K562 (cell line): ENCODE measurements around the gene WTAP. TPM values are rescaled to one million over a fixed set of nuclear protein-coding genes. Genes with fewer than 3 reads are reported as not detected.
A peak's percentile ranks its signal among the peaks of the same experiment; 100 is the strongest.

Source experiments
- CBX2 ChIP-seq: fragments of 200-600 bp; sonication (generic); IDR thresholded peaks from one replicate; pipeline ENCODE4 v1.6.1; 2012; ENCODE audit warnings: mild to moderate bottlenecking, low read length, inconsistent platforms; ENCODE audit not compliant: insufficient read depth, poor library complexity, severe bottlenecking
- POLR2A ChIP-seq: fragments of 450-650 bp; conservative IDR thresholded peaks from 2 replicates; pipeline ENCODE4 v1.6.1; 2016
- PRDM10 ChIP-seq: fragments of 450-650 bp; IDR thresholded peaks from 2 replicates; pipeline ENCODE4 v1.6.1; 2018; ENCODE audit not compliant: partially characterized antibody
- SNRNP70 ChIP-seq: fragments of 200-400 bp; formaldehyde crosslinking; optimal IDR thresholded peaks from 2 replicates; pipeline ENCODE3; 2017; ENCODE audit warnings: low read depth, low read length
- THRAP3 ChIP-seq: fragments of 450-650 bp; IDR thresholded peaks from 2 replicates; pipeline ENCODE4 v1.6.1; 2016; ENCODE audit warnings: mild to moderate bottlenecking, inconsistent platforms, borderline replicate concordance
- ZNF143 ChIP-seq: sonication (generic); formaldehyde crosslinking; IDR thresholded peaks from 2 replicates; pipeline ENCODE4 v1.9.0; 2022; ENCODE audit warnings: mild to moderate bottlenecking, missing genetic modification reagents
- polyA plus RNA-seq, 8 experiments: library from polyadenylated mRNA; depleted of rRNA in 4 of 8; stranded (reverse) in 5 of 8; unstranded in 3 of 8; fragments of >200 nt; fragmentation: Nextera tagmentation in 2 of 8; fragmentation: Illumina TruSeq in 1 of 8; extraction: Ambion mirVana in 2 of 8; extraction: Trizol in 1 of 8; gene quantifications; 2 replicates each; pipeline versions ENCODE4 v1.2.1 to v1.2.3, GENCODE V29; 2011 to 2014; ENCODE audit warnings: inconsistent platforms in 1 of 8, missing spikeins in 1 of 8
- total RNA-seq, 7 experiments: library from RNA; depleted of rRNA in 6 of 7; stranded (reverse); fragments of >200 nt in 6 of 7; fragmentation: Illumina TruSeq in 2 of 7; extraction: Trizol in 2 of 7; gene quantifications; 2 replicates each; pipeline versions ENCODE4 v1.2.1 to v1.2.3, GENCODE V29; 2011 to 2021; ENCODE audit warnings: low replicate concordance in 1 of 7
- TF ChIP-seq, protein P1 (sequence below): conservative IDR thresholded peaks from 2 replicates; pipeline ENCODE4 v1.6.1; 2011; ENCODE audit warnings: low read depth, mild to moderate bottlenecking, low read length; ENCODE audit not compliant: control insufficient read depth
- TF ChIP-seq, protein P2 (sequence below), 2 experiments: fragments of 450-650 bp; IDR thresholded peaks; 2 replicates each; pipeline ENCODE4 v1.6.1; 2016

WTAP gene
- total and polyA plus RNA-seq, 9 of the 15 experiments (the other 6 are each of a cell fraction or from before 2014, with no cell fraction given): 52.4 to 156 (median 110) TPM

DNA sequence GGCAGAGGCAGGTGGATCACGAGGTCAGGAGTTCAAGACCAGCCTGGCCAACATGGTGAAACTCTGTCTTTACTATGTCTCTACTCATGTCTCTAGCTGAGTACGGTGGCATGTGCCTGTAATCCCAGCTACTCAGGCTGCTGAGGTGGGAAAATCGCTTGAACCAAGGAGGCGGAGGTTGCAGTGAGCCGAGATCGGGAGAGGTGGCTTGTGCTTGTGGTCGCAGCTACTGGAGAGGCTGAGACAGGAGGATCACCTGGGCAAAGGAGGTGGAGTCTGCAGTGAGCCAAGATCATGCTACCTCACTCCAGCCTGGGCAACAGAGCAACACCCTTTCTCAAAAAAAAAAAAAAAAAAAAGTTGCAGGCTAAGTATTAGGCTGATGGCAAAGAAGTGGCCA is 8.0 kb upstream of the WTAP start (continued):
- TF ChIP-seq PRDM10 (no peak), CBX2 (no peak), POLR2A (no peak), THRAP3 (no peak), ZNF143 (no peak), SNRNP70 (no peak)
- TF ChIP-seq, protein P1, sequence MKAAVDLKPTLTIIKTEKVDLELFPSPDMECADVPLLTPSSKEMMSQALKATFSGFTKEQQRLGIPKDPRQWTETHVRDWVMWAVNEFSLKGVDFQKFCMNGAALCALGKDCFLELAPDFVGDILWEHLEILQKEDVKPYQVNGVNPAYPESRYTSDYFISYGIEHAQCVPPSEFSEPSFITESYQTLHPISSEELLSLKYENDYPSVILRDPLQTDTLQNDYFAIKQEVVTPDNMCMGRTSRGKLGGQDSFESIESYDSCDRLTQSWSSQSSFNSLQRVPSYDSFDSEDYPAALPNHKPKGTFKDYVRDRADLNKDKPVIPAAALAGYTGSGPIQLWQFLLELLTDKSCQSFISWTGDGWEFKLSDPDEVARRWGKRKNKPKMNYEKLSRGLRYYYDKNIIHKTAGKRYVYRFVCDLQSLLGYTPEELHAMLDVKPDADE: no peak
- TF ChIP-seq, protein P2, sequence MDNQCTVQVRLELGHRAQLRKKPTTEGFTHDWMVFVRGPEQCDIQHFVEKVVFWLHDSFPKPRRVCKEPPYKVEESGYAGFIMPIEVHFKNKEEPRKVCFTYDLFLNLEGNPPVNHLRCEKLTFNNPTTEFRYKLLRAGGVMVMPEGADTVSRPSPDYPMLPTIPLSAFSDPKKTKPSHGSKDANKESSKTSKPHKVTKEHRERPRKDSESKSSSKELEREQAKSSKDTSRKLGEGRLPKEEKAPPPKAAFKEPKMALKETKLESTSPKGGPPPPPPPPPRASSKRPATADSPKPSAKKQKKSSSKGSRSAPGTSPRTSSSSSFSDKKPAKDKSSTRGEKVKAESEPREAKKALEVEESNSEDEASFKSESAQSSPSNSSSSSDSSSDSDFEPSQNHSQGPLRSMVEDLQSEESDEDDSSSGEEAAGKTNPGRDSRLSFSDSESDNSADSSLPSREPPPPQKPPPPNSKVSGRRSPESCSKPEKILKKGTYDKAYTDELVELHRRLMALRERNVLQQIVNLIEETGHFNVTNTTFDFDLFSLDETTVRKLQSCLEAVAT (IDR thresholded peaks at IDR 0.05): peak in 1 of 2 experiments; percentile 60; a peak in 1 of 4 replicates
